Measurements from ENCODE around the gene SYN1.

Gene SYN1

DNA sequence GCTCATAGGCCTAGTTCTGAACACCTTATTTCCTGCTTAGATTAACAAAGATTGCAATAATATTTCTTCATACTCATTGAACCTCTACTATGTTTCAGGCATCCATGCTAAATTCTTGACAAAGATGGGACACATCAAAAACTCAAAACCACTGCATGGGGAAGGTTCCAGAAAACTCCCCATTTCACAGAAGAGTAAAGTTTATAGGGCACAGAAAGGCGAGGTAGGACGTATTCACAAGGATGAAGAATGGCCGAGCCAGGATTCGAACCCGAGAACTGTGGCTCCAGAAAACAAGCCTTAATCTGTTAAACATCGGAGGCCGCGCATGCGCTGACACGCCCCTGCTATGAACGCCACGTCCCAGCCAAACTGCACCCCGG lies 38.6 kb upstream of the SYN1 start:
- DNase-seq (ENCODE audit: low read depth): no peak
- peak overlapping the region; percentile 95 for H3K4me3 ChIP-seq (ENCODE audit: low read depth, low read length)
- TF ChIP-seq POLR2A (IDR thresholded peaks at IDR 0.05; ENCODE audit: extremely low read depth, insufficient read length) (no peak), MAX (IDR thresholded peaks at IDR 0.05; ENCODE audit: low read depth, low read length) (no peak), MYC (IDR thresholded peaks at IDR 0.05; ENCODE audit: low read depth, low read length) (no peak), CTCF (IDR thresholded peaks at IDR 0.05; ENCODE audit: low read depth, low read length) (no peak)

DNA sequence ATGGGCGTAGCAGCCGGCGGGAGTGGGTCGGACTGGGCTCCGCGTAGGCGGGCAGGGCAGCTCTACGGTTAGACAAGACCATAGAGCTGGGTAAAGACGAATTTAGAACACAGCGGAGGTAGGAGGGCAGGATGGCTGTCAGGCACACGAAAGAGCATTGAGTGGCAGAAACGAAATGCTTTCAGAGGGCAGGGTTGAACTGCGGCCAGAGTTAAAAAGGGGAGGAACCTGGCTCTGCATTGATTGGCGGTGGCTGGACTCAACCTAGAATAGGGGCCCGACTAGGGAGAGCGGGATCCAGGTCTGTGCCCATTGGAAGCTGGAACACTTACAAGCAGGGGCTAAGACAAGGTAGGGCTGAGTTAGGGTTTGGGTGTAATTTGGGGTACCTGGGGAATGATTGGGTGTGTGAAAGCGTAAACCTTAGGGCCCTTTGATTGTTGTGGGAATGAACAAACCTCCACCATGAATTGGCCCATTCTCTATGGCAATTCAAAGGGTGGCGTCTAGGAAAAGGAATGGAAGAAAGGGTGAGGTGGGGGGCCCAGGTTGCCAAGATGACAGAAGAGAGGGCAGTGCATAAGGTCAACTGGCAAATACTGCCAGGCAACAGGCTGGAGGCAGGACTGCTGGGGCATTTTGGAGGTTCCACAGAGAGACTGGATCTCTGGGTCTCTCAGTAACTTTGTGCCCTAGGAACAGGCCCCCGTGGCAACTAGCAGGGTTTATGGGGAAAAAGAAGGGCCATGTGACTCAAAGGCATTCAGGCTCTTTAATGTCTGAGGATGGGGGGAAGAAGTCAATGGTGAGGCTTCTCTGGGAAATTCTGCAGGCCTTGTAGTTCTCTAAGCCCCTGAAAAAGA lies 31.6 kb upstream of the SYN1 start:
- DNase-seq (ENCODE audit: low read depth): no peak
- H3K4me3 ChIP-seq (ENCODE audit: low read depth, low read length): peak overlapping the region; percentile 48
- TF ChIP-seq POLR2A (IDR thresholded peaks at IDR 0.05; ENCODE audit: extremely low read depth, insufficient read length) (peak; percentile 23), MYC (IDR thresholded peaks at IDR 0.05; ENCODE audit: low read depth, low read length) (no peak)

- TF ChIP-seq MAX (IDR thresholded peaks at IDR 0.05; ENCODE audit: low read depth, low read length) (peak; percentile 77), POLR2A (IDR thresholded peaks at IDR 0.05; ENCODE audit: extremely low read depth, insufficient read length) (peak; percentile 40), MYC (IDR thresholded peaks at IDR 0.05; ENCODE audit: low read depth, low read length) (peak; percentile 80), CTCF (IDR thresholded peaks at IDR 0.05; ENCODE audit: low read depth, low read length) (no peak)
- H3K4me3 ChIP-seq (ENCODE audit: low read depth, low read length): peak within 1 kb of the TSS; percentile 73
- peak; percentile 99 for DNase-seq (ENCODE audit: low read depth)
These were observed 30.7 kb upstream of the SYN1 start, which contains the start of gene ELK1 for GRCh38 chrX:47650164-47651042. ELK1 (minus strand) TSS chrX:47650563; CDS start chrX:47641441, 9,122 bp downstream.

GRCh38 chrX:47649781-47650163 lies 30.1 kb upstream of the SYN1 start:
- peak overlapping the region; percentile 73 for H3K4me3 ChIP-seq (ENCODE audit: low read depth, low read length)
- no peak for DNase-seq (ENCODE audit: low read depth)
- TF ChIP-seq CTCF (IDR thresholded peaks at IDR 0.05; ENCODE audit: low read depth, low read length) (no peak), MYC (IDR thresholded peaks at IDR 0.05; ENCODE audit: low read depth, low read length) (no peak), POLR2A (IDR thresholded peaks at IDR 0.05; ENCODE audit: extremely low read depth, insufficient read length) (no peak), MAX (IDR thresholded peaks at IDR 0.05; ENCODE audit: low read depth, low read length) (no peak)

DNA sequence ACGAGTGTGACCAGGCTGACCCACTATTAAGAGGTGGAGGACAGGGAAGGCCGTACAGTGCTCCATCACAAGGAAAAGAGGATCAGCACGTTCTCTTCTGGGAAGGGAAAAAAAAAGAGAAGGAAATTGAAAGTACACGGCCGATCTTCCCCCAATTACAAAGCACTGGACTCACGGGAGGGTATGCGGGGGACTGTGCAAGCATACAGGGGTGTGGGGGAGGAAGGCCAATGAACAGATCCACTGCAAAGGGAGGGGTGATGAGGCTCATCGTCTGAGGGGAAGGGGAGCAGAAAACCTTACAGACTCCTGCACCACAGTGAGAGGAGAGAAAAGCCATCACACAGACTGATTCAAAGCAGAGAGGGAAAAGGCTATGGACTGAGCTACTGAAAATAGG lies 29.6 kb upstream of the SYN1 start:
- H3K4me3 ChIP-seq (ENCODE audit: low read depth, low read length): peak overlapping the region; percentile 73
- DNase-seq (ENCODE audit: low read depth): peak; percentile 59
- no peak for TF ChIP-seq POLR2A (IDR thresholded peaks at IDR 0.05; ENCODE audit: extremely low read depth, insufficient read length)
- TF ChIP-seq MAX (IDR thresholded peaks at IDR 0.05; ENCODE audit: low read depth, low read length): no peak
- TF ChIP-seq MYC (IDR thresholded peaks at IDR 0.05; ENCODE audit: low read depth, low read length): no peak
- no peak for TF ChIP-seq CTCF (IDR thresholded peaks at IDR 0.05; ENCODE audit: low read depth, low read length)

DNA sequence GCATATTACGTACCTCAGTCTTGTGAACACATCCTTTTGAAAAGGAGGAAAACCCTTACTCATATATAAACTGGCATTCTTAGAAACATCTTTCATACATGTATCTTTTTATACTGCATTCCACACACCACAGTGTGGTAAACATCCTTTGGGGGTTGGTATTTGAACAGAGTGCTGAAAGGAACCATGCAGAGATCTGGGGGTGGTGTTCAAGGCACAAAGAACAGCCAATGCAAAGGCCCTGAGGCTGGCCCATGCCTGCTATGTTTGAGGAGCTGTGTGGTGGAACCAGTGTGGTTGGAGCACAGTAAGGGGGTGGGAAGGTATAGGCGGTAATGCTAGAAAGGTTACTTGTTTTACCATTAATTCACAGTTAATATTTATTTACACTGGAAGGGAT lies 28.7 kb upstream of the SYN1 start:
- no peak for DNase-seq (ENCODE audit: low read depth)
- TF ChIP-seq MAX (IDR thresholded peaks at IDR 0.05; ENCODE audit: low read depth, low read length) (no peak), CTCF (IDR thresholded peaks at IDR 0.05; ENCODE audit: low read depth, low read length) (no peak), POLR2A (IDR thresholded peaks at IDR 0.05; ENCODE audit: extremely low read depth, insufficient read length) (no peak)
- peak overlapping the region; percentile 73 for H3K4me3 ChIP-seq (ENCODE audit: low read depth, low read length)

All from NB4 (cell line).